ENCODE measurements around the gene ANK3.

DNA sequence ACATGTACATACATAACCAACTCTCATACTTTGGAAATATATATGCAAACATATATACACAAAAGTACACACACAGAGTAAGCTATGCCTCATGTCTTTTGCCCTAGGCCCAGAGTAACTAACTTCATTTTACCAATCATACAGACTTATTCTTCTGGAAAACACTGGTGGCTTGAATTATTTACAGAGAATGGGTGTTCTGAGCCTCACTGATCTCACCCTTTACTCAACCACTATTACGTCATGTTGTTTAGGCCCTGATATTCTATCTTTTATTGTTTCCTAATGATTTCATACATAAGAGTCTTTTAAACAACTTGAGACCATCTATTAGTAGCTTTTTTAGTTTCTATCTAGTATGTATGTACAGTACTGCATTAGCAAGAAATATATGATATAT is 43.0 kb downstream of the ANK3 start:
- TF ChIP-seq, protein P1, sequence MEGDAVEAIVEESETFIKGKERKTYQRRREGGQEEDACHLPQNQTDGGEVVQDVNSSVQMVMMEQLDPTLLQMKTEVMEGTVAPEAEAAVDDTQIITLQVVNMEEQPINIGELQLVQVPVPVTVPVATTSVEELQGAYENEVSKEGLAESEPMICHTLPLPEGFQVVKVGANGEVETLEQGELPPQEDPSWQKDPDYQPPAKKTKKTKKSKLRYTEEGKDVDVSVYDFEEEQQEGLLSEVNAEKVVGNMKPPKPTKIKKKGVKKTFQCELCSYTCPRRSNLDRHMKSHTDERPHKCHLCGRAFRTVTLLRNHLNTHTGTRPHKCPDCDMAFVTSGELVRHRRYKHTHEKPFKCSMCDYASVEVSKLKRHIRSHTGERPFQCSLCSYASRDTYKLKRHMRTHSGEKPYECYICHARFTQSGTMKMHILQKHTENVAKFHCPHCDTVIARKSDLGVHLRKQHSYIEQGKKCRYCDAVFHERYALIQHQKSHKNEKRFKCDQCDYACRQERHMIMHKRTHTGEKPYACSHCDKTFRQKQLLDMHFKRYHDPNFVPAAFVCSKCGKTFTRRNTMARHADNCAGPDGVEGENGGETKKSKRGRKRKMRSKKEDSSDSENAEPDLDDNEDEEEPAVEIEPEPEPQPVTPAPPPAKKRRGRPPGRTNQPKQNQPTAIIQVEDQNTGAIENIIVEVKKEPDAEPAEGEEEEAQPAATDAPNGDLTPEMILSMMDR (tag by site-specific recombination; IDR thresholded peaks at IDR 0.05), result no peak
- TF ChIP-seq, protein P2, sequence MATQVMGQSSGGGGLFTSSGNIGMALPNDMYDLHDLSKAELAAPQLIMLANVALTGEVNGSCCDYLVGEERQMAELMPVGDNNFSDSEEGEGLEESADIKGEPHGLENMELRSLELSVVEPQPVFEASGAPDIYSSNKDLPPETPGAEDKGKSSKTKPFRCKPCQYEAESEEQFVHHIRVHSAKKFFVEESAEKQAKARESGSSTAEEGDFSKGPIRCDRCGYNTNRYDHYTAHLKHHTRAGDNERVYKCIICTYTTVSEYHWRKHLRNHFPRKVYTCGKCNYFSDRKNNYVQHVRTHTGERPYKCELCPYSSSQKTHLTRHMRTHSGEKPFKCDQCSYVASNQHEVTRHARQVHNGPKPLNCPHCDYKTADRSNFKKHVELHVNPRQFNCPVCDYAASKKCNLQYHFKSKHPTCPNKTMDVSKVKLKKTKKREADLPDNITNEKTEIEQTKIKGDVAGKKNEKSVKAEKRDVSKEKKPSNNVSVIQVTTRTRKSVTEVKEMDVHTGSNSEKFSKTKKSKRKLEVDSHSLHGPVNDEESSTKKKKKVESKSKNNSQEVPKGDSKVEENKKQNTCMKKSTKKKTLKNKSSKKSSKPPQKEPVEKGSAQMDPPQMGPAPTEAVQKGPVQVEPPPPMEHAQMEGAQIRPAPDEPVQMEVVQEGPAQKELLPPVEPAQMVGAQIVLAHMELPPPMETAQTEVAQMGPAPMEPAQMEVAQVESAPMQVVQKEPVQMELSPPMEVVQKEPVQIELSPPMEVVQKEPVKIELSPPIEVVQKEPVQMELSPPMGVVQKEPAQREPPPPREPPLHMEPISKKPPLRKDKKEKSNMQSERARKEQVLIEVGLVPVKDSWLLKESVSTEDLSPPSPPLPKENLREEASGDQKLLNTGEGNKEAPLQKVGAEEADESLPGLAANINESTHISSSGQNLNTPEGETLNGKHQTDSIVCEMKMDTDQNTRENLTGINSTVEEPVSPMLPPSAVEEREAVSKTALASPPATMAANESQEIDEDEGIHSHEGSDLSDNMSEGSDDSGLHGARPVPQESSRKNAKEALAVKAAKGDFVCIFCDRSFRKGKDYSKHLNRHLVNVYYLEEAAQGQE (tag by site-specific recombination; IDR thresholded peaks at IDR 0.05), result no peak
- TF ChIP-seq ZNF621 (tag by site-specific recombination; IDR thresholded peaks at IDR 0.05) (no peak), ZNF561 (tag by site-specific recombination; IDR thresholded peaks at IDR 0.05; ENCODE audit: borderline replicate concordance) (no peak), ZBTB8A (tag by site-specific recombination; IDR thresholded peaks at IDR 0.05) (no peak)
